Keratinocyte (primary cell): ENCODE measurements around the gene GALNS. TPM values are rescaled to one million over a fixed set of nuclear protein-coding genes. Genes with fewer than 3 reads are reported as not detected.

Source experiments
- DNase-seq: peaks from one replicate; pipeline ENCODE4 v3.0.0-alpha.2; 2011; ENCODE audit warnings: low read depth, missing footprints, low spot score
- FAIRE-seq: peaks from 2 replicates; lab custom pipeline; 2011; peaks lifted over from hg19 to GRCh38; lab: Jason Lieb, UNC
- H2AFZ ChIP-seq: 2 replicates; pipeline ENCODE4 v1.6.0; 2012; ENCODE audit warnings: low read length, control low read depth, inconsistent platforms; ENCODE audit not compliant: control insufficient read depth
- H3K27ac ChIP-seq: 2 replicates; pipeline ENCODE4 v1.5.1; 2011; ENCODE audit warnings: low read length; ENCODE audit not compliant: control insufficient read depth, insufficient read depth
- H3K27me3 ChIP-seq: 3 replicates; pipeline ENCODE4 v1.6.0; 2011; ENCODE audit warnings: low read length; ENCODE audit not compliant: control insufficient read depth, insufficient read depth; ENCODE audit errors: extremely low read depth
- H3K36me3 ChIP-seq, 2 experiments: 2 replicates in 1 of 2; 3 replicates in 1 of 2; pipeline ENCODE4 v1.5.1; 2011; ENCODE audit warnings: low read length in 2 of 2, mild to moderate bottlenecking in 1 of 2; ENCODE audit not compliant: control insufficient read depth in 2 of 2, insufficient read depth in 2 of 2; ENCODE audit errors: extremely low read depth in 1 of 2
- H3K4me1 ChIP-seq: 3 replicates; pipeline ENCODE4 v1.5.1; 2011; ENCODE audit warnings: low read length; ENCODE audit not compliant: control insufficient read depth, insufficient read depth; ENCODE audit errors: extremely low read depth
- H3K4me2 ChIP-seq: 3 replicates; pipeline ENCODE4 v1.6.0; 2011; ENCODE audit warnings: low read depth, low read length; ENCODE audit not compliant: control insufficient read depth, insufficient read depth; ENCODE audit errors: extremely low read depth
- H3K4me3 ChIP-seq, 3 experiments: fragments of 200-600 bp in 1 of 3; sonication (generic) in 1 of 3; 2 replicates in 2 of 3; 3 replicates in 1 of 3; pipeline ENCODE4 v1.5.1; 2011 to 2016; ENCODE audit warnings: low read length in 3 of 3, mild to moderate bottlenecking in 3 of 3, control low read depth in 2 of 3, inconsistent platforms in 1 of 3, low read depth in 1 of 3, mixed read lengths in 1 of 3, mixed run types in 1 of 3, moderate library complexity in 1 of 3; ENCODE audit not compliant: control insufficient read depth in 2 of 3, insufficient read depth in 2 of 3; ENCODE audit errors: extremely low read depth in 1 of 3
- H3K79me2 ChIP-seq: 2 replicates; pipeline ENCODE4 v1.6.0; 2012; ENCODE audit warnings: low read length; ENCODE audit not compliant: control insufficient read depth, insufficient read depth
- H3K9ac ChIP-seq: 3 replicates; pipeline ENCODE4 v1.6.0; 2011; ENCODE audit warnings: low read length; ENCODE audit not compliant: control insufficient read depth, insufficient read depth; ENCODE audit errors: extremely low read depth
- H3K9me1 ChIP-seq: 3 replicates; pipeline ENCODE4 v1.6.0; 2011; ENCODE audit warnings: low read length; ENCODE audit not compliant: control insufficient read depth, insufficient read depth; ENCODE audit errors: extremely low read depth
- H3K9me3 ChIP-seq: 2 replicates; pipeline ENCODE4 v1.5.1; 2012; ENCODE audit warnings: low read depth, low read length; ENCODE audit not compliant: control insufficient read depth
- H4K20me1 ChIP-seq: 3 replicates; pipeline ENCODE4 v1.6.0; 2011; ENCODE audit warnings: low read length; ENCODE audit not compliant: control insufficient read depth, insufficient read depth; ENCODE audit errors: extremely low read depth
- EZH2 ChIP-seq: IDR thresholded peaks from one replicate; pipeline ENCODE4 v1.6.1; 2012; ENCODE audit warnings: inconsistent platforms, mild to moderate bottlenecking, low read length, moderate library complexity
- dilution Hi-C: fragments of 300-500 bp; cut with MboI; formaldehyde crosslinking; loops from one replicate; pipeline ENCODE4 v1.7.0; 2020; ENCODE audit warnings: low sequenced_read_pairs; ENCODE audit not compliant: extremely low pct_ligation_motif_present
- polyA plus RNA-seq, 5 experiments: library from polyadenylated mRNA; depleted of rRNA in 3 of 5; stranded (reverse) in 3 of 5; stranded (forward) in 1 of 5; unstranded in 1 of 5; fragments of >200 nt; gene quantifications; 1 replicate in 1 of 5; 2 replicates in 3 of 5; 3 replicates in 1 of 5; pipeline versions ENCODE4 v1.2.1 to v1.2.3, GENCODE V29; 2011 to 2012; ENCODE audit warnings: missing spikeins in 2 of 5, low read depth in 1 of 5, low replicate concordance in 1 of 5
- TF ChIP-seq, protein P1 (sequence below), 3 experiments: IDR thresholded peaks in 1 of 3; conservative IDR thresholded peaks in 1 of 3; optimal IDR thresholded peaks in 1 of 3; 2 replicates in 2 of 3; 3 replicates in 1 of 3; pipeline versions ENCODE3 to v1.5.1; 2011; ENCODE audit warnings: low read length in 3 of 3, mild to moderate bottlenecking in 3 of 3, moderate library complexity in 2 of 3, control low read depth in 1 of 3, inconsistent platforms in 1 of 3; ENCODE audit not compliant: insufficient read depth in 2 of 3; ENCODE audit errors: extremely low read depth in 1 of 3

GALNS gene
- polyA plus RNA-seq, 1 donor (not counting 4 experiments of a cell fraction or from before 2014, with no cell fraction given) = 8.3 TPM

DNA sequence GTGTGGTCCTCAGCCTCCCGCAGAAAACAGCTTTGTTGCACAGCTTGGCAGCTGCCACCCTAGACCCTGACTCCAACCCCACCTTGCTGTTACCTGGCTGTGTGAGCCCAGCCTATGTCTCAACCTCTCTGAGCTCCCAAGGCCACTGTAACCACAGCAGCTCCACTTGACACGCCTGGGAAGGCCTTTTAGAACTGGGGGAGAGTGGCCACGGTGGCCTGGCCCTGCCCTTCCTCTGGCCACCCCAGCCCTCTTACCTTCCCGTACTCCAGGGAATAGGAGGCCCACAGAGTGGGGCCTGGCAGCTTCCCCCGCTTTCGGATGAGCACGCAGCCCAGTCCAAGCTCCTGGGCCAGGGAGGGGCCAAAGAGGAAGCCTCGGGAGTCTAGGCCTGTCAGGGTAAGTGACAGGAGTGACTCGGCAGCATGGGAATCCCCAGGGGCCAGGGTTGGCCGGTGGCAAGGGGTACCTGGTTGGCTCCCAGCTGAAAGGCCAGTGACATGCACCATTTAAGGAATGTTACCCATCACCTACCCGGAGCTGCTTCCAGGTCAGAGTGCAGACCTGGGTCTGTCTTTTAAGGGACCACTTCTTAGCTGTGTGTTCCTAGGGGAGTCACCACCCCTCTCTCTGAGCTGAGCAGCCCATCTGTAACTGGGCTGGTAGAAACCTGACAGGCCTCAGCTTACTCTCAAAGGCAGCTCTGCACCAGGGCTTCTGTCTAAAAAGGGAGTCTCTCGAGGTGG lies 46.4 kb downstream of the GALNS start:
- Histone ChIP-seq H4K20me1 (peaks cover 2% of the 10 kb centered on the region), H3K4me1 (peaks cover 21% of the 10 kb centered on the region), H3K9ac (peak overlapping the region; percentile 84), H3K9me3 (no peaks in the 10 kb centered on the region), H2AFZ (no peak overlapping the region), H3K27me3 (no peaks in the 10 kb centered on the region), H3K36me3 (peaks cover 13 to 19% of the 10 kb centered on the region in 2 experiments), H3K4me2 (peak overlapping the region; percentile 96), H3K79me2 (peaks cover 19% of the 10 kb centered on the region), H3K4me3 (peak overlapping the region; percentile 71 to 78 (median 77)), H3K9me1 (peaks cover 4% of the 10 kb centered on the region), H3K27ac (peak overlapping the region; percentile 72)
- dilution Hi-C loops = no loop called here
- DNase-seq (no peak), FAIRE-seq (no peak)
- TF ChIP-seq, protein P1, sequence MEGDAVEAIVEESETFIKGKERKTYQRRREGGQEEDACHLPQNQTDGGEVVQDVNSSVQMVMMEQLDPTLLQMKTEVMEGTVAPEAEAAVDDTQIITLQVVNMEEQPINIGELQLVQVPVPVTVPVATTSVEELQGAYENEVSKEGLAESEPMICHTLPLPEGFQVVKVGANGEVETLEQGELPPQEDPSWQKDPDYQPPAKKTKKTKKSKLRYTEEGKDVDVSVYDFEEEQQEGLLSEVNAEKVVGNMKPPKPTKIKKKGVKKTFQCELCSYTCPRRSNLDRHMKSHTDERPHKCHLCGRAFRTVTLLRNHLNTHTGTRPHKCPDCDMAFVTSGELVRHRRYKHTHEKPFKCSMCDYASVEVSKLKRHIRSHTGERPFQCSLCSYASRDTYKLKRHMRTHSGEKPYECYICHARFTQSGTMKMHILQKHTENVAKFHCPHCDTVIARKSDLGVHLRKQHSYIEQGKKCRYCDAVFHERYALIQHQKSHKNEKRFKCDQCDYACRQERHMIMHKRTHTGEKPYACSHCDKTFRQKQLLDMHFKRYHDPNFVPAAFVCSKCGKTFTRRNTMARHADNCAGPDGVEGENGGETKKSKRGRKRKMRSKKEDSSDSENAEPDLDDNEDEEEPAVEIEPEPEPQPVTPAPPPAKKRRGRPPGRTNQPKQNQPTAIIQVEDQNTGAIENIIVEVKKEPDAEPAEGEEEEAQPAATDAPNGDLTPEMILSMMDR (optimal IDR thresholded peaks at IDR 0.05 in 1 of 3, IDR thresholded peaks at IDR 0.05 in 1 of 3, conservative IDR thresholded peaks at IDR 0.05 in 1 of 3; ENCODE audit: extremely low read depth in 1 of 3, insufficient read depth in 2 of 3, low read length in 3 of 3) = no peak
- no peak for TF ChIP-seq EZH2

DNA sequence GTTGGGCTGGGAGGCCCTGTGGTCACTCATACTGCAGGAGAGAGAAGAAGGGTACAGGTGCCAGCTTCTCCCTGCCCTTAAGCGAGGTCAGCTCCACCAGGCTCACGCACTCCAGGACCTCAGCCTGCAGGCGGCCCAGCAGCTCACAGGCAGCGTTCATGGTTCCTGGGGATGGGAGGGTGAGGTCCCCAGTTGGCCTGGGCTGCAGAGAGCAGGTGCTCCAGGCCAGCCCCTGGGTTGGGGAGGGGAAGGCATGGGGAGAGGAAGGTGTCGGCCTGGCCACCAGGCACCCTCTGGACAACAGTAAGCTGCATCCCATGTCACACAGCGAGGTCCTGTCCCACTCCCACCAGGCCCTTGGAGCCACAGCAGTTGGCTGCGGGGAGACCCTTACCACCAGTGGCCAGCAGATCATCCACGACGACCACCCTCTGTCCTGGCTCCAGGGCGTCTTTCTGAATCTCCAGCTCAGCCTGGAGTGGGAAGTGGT lies 47.0 kb downstream of the GALNS start:
- DNase-seq (no peak), FAIRE-seq (no peak)
- no peak overlapping the region for H2AFZ ChIP-seq
- H3K9ac ChIP-seq = no peak overlapping the region
- peaks cover 25% of the 10 kb centered on the region for H3K79me2 ChIP-seq
- H3K27ac ChIP-seq = no peak overlapping the region
- peak overlapping the region; percentile 96 for H3K4me2 ChIP-seq
- H3K4me3 ChIP-seq = peak overlapping the region in 1 of 3 experiments; percentile 78
- peaks cover 26% of the 10 kb centered on the region for H3K4me1 ChIP-seq
- H3K36me3 ChIP-seq = peaks cover 13 to 19% of the 10 kb centered on the region in 2 experiments
- no peaks in the 10 kb centered on the region for H3K9me3 ChIP-seq
- H3K27me3 ChIP-seq = no peaks in the 10 kb centered on the region
- dilution Hi-C loops = no loop called here
- H4K20me1 ChIP-seq = peaks cover 2% of the 10 kb centered on the region
- TF ChIP-seq EZH2 = no peak
- TF ChIP-seq, protein P1 (optimal IDR thresholded peaks at IDR 0.05 in 1 of 3, IDR thresholded peaks at IDR 0.05 in 1 of 3, conservative IDR thresholded peaks at IDR 0.05 in 1 of 3; ENCODE audit: extremely low read depth in 1 of 3, insufficient read depth in 2 of 3, low read length in 3 of 3) = no peak
- H3K9me1 ChIP-seq = peaks cover 4% of the 10 kb centered on the region
